HS-5 (cell line): ENCODE results near the gene SEMA6B.

Source experiments
- DNase-seq: peaks from one replicate; pipeline ENCODE4 v3.0.0-alpha.2; 2012; ENCODE audit warnings: low read depth

The SEMA6B gene

DNA sequence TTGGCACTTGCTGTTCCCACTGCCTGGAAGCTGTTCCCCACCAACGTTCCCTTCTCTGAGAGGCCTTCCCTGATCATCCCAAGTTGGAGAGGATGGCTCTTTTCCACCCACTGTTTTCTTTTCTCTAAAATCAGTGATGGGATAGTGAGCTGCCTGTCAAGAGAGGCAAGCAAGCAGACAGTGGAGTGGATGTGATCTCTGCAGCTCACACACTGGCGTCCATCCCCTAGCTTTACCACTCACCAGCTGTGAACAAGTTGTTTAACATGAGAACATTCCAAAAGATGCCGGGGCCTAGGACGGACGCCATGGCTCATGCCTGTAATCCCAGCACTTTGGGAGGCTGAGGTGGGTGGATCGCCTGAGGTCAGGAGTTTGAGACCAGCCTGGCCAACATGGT, 28.0 kb upstream of the SEMA6B start:
- no peak for DNase-seq

DNA sequence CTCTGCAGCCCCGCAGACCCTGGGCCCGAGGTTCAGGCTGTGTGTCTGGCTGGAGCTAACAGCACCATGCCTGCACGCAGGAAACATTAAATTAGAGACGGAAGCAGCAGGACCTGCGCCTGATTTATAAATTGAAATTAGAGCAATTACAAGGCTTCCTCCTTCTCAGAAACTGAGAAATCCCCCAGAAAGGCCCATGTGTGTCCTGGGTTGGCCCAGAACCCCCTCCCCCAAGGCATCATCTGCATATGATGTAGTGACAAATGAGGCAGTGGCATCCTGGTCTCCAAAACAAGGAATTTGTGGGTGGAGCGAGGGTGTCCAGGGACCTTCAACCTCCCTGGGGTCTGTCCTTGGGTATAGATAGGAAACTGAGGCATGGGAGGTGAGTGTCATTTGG, 27.2 kb upstream of the SEMA6B start:
- DNase-seq: no peak

DNA sequence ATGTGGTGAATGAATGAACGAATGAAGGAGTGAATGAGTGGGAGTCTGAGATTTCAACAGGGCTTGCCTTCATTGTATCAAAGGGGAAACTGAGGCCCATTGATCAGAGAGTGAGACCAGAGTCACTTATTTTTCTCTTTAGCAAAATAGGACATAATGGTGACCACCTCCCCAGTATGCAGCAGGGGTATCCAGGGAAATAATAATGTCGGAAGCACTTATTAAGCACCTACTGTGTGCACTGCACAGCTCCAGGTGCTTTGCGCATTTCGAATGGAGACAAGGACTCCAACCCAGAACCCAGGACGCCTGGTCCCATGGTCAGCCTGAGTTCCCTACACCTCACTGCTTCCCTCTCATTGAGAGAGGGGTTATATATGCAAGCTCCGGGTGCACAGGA, 26.8 kb upstream of the SEMA6B start:
- DNase-seq: no peak

DNA sequence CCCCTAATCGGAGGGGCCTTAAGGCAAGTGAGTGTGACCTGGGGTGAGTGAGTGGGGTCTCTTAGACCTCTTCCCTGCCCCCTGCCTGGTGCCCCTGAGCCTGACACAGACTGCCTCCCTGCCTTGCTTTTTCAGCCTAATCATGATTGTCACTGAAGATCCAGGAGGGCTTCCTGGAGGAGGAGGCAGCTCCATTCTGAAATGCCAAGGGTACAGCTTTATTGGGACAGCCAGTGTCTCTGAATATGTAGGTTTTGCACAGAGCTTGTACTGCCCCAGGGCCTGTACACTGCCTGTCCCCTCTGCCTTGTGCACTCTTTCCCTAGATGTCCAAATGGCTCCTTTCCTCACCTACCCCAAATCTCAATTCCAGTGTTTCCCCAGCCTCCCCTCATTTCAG, 26.1 kb upstream of the SEMA6B start:
- DNase-seq: no peak

DNA sequence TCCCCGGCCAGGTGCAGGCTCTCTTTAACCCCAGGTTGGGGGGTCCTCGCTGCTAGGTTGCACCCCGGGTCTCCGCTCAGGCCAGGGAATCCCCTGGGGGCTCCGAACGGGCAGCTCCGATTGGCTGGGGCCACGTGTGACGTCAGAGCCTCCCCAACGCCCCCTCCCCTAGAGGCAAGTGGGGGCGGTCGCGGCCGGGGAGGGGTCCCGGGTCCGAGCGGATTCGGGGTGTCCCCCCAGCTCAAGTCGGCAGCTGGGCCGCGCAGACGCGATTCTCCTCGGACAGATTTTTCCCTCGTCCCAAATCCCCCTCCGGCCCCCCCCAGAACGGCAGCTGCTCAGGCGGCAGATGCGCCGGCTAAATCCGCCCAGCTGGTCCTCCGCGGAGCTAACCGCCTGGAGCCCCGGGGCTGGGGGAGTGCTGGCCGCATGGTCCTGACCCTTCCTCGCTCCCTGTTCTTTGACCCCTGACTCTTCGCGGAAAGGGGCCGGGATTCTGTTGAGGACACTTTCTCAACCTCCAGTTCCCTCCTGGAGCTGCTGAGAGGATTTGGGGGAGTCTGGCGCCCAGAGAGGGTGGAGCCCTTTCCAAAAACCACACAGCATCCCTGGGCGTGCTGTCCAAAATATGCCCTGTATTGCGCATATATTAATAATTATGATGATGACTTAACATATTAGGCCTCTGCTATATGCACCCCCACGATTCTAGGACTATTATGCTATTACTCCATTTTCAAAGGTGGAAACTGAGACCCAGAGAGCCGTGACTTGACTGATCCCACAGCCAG, 25.4 kb upstream of the SEMA6B start:
- no peak for DNase-seq

DNA sequence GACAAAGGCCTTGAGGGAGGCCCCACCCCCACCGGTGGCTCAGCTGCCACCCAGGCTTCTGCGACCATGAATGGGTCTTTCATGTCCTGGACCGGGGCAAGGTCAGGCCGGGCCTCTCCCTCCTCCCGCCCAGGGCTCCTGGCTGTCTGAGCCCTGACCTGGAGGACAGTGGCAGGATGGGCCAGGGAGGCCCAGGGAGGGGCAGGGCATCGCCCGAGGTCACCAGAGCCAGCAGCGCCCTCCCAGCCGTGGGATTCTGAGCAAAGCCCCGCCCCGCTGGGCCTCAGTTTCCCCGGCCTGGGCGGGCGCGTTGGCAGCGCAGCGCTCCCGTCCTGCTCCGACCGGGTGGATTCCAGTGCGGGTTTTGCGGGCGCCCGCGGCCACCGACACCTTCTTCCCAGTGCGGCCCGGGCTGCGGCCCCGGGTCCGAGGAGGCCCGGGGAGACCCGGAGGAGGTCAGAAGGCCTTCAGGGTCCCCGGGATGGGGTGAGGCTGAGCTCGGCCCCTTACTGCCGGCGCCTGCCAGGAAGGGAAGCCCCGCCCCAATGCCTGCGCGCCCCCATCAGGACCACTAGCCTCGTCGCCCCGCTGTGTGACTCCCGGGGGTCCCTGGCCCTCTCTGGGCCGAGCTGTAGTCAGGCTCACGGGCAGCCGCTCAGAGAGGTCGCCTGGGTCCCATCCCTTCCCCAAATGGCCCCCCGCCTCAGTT, 24.6 kb upstream of the SEMA6B start:
- DNase-seq: no peak

DNA sequence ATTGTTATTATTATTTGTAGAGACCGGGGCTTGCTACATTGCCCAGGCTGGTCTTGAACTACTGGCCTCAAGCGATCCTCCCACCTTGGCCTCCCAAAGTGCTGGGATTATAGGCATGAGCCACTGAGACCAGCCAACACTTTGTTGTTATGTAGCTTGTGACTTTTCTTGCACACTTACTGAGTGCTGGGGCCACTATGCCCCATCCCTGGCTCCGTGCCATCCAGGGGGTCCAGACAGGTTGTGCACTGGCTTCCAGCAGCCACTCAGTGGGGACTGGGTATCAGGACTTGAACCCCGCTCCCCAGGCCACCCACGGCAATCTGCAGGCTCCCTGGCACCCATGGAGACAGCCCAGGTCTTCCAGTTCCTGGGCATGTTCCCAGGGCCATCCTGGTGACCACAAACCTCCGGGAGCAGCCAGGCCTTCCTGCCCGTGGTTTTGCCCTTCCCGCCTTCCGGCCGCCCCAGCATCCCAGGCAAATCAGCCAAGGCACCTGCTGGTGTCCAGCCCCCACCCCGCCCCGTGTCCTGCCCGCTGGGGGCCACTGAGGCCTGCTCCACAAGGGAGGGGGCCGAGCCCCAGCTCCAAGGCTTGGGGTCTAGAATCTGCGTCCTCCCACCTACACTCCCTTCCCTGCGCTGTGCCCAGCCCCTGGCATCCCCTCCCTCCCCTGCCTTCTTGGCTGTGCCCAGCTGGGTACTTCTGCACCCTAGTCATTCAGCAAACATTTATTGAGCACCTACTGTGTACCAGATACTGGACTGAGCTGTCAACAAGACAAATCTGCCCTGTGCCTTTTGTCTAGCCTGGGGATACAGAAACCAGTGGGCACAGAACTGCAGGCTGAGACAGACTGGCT, 23.7 kb upstream of the SEMA6B start:
- no peak for DNase-seq

DNA sequence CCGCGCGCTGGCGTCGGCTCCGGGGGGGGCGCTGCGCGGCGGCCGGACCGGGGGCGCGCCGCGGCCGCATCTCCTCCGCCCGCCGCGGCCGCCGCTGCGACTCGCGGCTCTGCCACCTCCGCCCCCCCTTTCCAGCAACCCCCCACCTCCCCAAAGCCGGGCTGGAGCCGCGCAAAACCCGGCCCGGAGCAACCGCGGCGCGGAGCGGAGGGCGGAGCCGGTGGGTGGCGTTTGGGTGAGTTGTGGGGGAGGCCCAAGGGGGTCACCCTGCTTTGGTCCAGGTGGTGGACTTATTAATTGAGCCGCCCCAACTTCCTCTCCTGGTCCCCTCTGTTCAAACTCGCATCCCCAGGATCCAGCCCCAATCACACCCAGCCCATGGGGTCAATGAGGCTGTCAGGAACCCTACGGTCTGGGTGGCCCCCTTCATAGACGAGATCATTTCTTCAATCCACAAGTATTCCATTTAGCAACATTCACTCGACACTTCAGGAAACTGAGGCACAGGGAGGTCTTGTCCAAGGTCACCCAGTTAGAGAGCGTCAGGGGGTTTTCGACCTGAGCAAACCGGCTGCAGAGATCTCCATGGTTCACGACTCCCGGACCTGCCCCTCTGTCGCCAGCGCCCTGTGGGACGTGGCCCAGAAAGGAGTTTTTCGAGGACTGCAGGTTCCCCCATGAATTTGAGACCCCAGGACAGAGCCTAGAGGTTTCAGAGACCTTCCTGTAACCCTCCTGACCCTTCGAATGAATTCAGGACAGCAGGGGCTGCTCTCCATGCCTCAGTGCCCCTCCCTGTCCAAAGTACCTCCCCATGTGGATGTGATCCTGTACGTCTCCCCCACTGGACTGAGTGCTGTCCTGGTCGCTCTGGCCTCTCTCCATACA, 22.4 kb upstream of the SEMA6B start:
- no peak for DNase-seq

DNA sequence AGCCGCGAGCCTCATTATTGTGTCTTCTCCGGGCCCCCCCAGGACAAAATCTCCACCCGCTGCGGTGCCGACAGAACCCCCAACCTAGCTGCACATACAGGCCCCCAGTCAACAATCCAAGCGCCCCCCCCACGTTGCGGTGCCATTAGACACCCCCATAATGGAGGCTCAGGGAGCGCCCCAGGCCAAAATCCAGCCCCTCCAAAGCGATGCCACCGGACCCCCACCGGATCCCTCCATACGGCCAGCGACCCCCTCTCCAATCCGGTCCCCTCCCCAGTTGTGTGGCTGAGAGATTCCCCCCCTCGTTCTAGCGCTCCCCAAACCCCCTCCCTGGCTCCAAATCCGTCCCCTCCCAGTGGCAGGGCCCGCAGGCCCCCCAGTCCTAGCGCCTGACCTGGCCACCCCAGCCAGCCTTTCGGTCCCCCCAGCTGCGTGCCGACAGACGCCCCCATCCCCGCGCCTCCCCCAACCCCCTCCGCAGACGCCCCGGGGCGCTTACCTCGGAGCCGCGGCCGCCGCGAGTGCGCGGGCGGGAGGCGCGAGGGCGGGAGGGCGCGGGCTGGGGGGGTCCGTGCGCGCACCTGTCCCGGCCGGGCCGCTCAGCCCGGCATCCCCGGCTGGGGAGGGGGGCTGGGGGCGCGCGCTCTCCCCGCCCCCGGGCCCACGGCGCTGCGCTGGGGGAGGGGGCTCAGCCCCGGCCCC, 21.6 kb upstream of the SEMA6B start:
- DNase-seq: no peak

DNA sequence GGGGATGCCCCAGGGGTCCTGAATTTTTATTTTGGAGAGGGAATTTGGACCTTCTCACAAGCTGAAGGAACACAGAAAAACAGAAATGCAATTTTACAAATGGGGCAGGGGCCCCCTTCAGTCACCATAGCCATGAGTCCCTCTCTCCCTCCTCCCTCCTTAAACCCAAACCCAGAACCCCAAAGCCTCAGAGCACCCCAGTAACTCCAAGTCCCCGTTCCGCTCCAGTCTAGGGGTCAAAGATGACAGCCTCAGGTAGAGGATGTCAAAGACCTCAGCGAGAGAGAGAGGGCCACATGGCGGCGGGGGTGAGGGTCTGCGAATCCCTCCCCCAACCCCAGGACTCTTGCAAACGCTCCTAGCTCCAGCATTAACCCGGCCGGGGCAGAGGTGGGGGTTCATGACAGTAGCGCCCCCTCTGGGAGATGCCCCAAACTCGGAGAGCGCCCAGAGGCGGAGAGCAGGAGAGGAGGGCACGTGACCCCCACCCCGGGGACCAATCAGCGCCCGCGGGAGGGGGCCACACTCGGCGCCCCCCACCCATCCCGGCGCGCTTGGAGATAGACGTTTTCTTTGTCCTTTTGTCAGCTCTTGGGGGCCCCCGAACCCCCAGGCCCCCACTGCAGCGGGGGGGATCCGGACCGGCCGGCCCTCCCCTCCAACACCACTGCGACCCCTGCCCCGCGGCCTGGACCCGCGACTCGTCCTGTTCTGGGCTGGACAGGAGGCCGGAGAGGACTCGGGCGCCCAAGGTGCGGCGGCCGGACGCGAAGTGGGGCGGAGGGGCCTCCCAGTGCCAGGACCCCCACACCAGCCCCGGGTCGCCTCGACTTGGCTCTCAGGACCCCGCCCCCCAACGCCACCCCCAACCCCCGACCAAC, 20.8 kb upstream of the SEMA6B start:
- DNase-seq: no peak

DNA sequence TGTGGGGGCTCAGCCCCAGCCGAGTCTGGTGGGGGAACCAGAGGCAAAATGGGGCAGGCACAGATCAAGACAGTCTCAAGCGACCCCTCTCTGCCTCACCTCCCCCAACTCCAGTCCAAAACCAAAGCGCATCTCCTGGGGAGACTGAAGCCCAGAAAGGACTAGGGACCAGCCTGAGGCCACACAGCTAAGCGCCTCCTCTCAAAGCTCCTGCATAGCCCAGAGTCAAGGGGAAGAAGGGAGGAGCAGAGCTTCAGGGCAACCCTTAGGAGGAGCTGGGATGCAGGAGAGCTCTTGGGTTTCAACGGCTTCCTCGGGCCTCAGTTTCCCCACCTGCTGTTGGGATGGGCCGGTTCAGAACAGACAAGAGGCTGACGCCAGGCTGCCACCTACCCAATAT, 19.9 kb upstream of the SEMA6B start:
- no peak for DNase-seq

DNA sequence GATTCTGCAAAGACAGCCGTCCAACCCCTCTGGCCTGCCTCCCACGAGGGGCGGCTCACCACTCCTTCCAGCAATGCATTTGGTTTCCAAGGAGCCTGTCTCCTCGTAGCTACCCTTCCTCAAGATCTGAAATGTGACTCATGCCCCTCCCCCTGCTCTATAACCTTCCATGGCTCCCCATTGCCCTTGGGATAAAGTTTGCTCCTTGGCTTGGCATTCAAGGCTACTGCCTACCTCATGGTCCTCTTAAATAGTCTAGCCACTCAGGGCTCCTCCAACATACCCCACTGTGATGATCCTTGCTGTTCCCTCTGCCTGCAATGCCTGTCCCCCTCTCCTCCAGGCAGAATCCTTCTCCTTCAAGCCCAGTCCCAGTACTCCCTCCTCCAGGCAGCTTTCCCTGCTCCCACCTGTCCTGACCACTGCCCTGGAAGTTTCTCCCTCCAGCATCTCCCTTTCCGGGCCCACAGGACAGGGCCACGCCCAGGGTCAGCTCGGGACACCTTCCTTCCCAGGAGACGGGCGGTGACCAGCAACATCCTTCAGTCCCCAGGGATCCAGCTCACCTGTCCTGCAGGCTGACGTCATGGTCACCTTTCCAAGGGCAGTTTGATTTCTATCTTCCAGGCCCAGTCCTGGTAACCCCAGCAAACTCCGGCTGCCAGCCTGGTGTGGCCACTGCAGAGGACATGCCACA, 19.2 kb upstream of the SEMA6B start:
- no peak for DNase-seq

DNA sequence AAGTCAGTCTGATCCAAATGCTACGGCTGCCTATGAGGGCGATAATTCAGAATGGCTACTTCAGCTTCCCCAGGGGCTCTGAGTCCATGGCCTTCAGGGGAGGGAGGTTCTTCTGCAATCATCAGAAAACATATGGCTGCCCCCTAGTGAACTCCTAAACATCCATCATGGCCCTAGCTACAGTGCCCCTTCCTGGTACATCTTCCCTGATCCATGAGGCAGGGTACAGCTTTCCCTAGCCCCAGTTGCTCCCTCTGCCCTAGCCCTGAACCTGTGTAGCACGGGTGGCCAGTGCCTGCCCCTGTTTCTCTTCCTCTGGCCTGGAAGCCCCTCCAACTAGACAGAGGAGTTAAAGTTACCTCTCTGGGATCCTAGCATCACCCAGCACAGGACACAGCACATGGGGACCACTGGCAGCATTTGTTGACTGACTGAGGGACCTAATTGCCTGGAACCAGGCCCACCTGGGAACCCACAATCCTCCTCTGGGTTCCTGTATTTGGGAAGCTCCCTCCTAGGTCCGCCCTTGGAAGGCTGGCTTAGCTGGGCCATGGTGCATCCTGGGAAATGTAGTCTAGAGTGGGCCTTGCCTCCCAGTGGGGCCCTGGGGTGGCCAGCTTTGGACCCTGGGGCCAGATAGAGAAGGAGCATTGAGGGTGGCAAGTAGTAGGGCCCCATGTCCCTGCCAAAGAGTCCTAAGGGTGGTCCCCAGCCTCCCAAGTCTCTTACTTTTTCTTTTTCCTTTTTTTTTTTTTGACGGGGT, 17.7 kb upstream of the SEMA6B start:
- DNase-seq: no peak

DNA sequence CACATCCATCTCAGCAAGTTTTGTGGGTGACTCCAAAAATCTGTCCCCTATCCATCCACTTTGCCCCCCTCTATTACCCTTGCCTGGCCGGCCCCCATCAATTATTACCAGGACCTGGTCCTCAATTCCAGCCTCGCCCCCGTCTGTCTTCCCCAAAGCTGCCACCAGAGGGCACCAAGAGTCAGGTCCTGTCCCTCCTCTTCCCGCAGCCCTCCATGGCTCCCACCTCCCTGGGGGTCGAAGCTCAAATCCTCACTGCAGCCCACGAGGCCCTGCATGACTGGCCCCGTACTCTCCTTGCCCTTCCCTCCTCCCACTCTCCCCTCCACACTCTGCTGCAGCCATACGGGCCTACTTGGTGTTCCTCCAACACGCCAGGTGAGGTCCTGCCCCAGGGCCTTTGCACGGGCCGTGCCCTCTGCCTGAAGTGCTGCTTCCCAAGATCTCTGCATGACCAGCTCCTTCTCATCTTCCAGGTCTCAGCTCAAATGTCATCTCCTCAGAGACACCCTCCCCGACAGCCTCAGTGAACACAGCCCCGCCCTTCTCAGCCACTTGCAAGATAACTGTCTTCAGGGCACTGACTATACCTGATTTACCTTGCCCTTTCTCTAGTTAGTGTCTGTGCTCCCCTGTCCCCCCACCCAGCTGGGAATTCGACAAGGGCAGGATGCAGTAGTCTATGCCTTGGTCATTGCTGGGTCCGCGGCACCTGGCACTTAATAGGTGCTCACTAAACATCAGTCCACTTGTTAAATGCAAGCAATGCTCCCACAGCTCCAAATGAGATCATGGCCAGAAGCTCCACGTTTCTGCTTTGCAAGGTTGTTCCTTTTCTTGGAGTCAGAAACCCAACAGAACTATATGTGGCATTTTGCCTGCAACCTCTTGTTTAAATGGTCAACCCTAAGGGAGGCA, 16.8 kb upstream of the SEMA6B start:
- DNase-seq: no peak

DNA sequence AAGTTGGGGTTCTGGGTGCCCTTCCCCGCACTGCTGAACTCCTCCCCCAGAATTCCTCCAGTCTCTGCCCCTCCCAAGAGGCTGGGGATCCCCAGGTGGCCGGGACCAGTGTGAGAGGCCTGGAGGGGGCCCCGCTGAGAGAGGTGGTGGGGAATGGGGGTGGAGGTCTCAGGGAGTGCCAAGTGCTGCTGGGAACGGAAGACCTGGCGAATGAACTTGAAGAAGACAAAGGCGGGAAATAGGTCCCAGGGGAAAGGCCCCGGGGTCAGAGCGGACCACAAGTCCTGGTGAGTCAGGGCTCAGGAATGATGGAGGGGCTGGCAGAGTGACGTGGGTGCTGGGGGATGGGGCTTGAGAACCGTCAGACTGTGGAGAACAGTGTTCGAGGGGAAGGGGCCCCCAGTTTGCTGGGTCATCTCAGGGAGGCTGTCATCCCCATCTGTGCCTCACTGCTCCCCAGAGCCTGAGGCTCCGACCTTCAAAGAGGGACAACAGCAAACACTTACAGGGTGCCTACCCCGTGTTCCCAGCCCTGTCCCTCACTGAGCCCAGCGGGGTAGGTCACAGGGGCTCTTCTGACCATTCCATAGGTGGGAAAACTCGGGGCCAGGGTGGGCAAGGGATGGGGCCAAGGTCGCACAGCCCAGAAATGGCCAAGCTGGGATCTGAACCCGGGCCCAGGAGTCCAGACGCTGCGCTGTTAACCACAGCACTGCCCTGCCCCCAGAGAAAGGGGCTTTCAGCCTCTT, 16.0 kb upstream of the SEMA6B start:
- peak; percentile 96 for DNase-seq

DNA sequence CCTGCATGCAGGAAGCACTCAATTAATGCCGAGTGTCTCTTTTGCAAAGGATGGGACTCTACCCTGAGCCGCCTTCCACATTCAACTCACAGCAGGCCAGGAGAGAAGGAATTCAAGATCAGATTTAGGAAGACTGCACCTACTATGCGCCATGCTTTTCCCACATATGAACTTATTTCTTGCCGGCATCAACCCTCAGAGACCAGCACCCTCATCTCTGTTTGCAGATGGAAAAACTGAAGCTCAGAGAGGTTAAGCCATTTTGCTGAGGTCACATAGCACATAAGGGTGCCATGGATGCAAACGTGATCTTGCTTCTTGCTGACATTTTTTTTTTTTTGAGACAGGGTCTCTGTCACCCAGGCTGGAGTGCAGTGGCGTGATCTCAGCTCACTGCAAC, 14.2 kb upstream of the SEMA6B start:
- no peak for DNase-seq
